HepG2 (cell line): Measurements from ENCODE around the gene PAQR7. TPM values are rescaled to one million over a fixed set of nuclear protein-coding genes. Genes with fewer than 3 reads are reported as not detected.

Source experiments
- ATAC-seq: fragments of 200-7000 bp; cut with Tn5 transposase; 3 replicates; pipeline ENCODE4 v1.9.1; 2020; ENCODE audit warnings: mild to moderate bottlenecking, moderate library complexity
- BruUV-seq: library from RNA; stranded (reverse); fragments of 400-500 nt; replicated peaks from 2 replicates; lab custom pipeline; 2021; lab: Mats Ljungman, UMichigan
- CTCF ChIA-PET: fragments of 300-600 bp; formaldehyde crosslinking; extraction: SDS; loops from one replicate; lab custom pipeline; 2021; ENCODE audit warnings: low total read pairs, inconsistent platforms, low intra/inter-chr PET ratio; lab: Yijun Ruan, JAX
- POLR2A ChIA-PET: fragments of 350-600 bp; sonication (Branson Sonifier 250); formaldehyde crosslinking; loops from one replicate; lab custom pipeline; 2020; ENCODE audit warnings: antibody characterized with exemption, inconsistent platforms; lab: Yijun Ruan, JAX
- DNase-seq: peaks from one replicate; pipeline ENCODE4 v3.0.0-alpha.2; 2015; ENCODE audit warnings: low spot score
- FAIRE-seq: peaks from 3 replicates; lab custom pipeline; 2011; peaks lifted over from hg19 to GRCh38; lab: Jason Lieb, UNC
- H2AFZ ChIP-seq: one replicate; pipeline ENCODE4 v1.6.1; 2011; ENCODE audit warnings: low read length, inconsistent platforms
- H3K27ac ChIP-seq: fragments of 300-600 bp; 3 replicates; pipeline ENCODE4 v1.8.0; 2011; ENCODE audit warnings: mixed run types, mild to moderate bottlenecking, mixed read lengths, low read length, inconsistent platforms; ENCODE audit not compliant: insufficient read depth; ENCODE audit errors: extremely low read length
- H3K27me3 ChIP-seq, 2 experiments: fragments of 200-600 bp in 1 of 2; 2 replicates in 1 of 2; 3 replicates in 1 of 2; pipeline versions ENCODE4 v1.6.0 to v1.8.0; 2011; ENCODE audit warnings: low read length in 2 of 2, mild to moderate bottlenecking in 2 of 2, moderate library complexity in 2 of 2, inconsistent platforms in 1 of 2; ENCODE audit not compliant: insufficient read depth in 2 of 2, control insufficient read depth in 1 of 2
- H3K36me3 ChIP-seq, 2 experiments: fragments of 200-600 bp in 1 of 2; replicated peaks in 1 of 2; 2 replicates in 1 of 2; 3 replicates in 1 of 2; pipeline versions ENCODE4 v1.5.1 to v1.8.0; 2011; ENCODE audit warnings: low read length in 2 of 2, inconsistent platforms in 1 of 2; ENCODE audit not compliant: insufficient read depth in 2 of 2, control insufficient read depth in 1 of 2
- H3K4me1 ChIP-seq: 2 replicates; pipeline ENCODE4 v1.5.1; 2012; ENCODE audit warnings: low read length, inconsistent platforms; ENCODE audit not compliant: insufficient read depth
- H3K4me2 ChIP-seq: 2 replicates; pipeline ENCODE4 v1.6.0; 2011; ENCODE audit warnings: low read depth, low read length, inconsistent platforms
- H3K4me3 ChIP-seq, 3 experiments: fragments of 200-600 bp in 1 of 3; sonication (generic), shearing (Covaris generic) in 1 of 3; replicated peaks in 1 of 3; 2 replicates each; pipeline ENCODE4 v1.5.1; 2011 to 2016; ENCODE audit warnings: low read length in 3 of 3, inconsistent platforms in 2 of 3, low read depth in 2 of 3, mild to moderate bottlenecking in 2 of 3, control low read depth in 1 of 3, mixed read lengths in 1 of 3; ENCODE audit not compliant: insufficient read depth in 1 of 3
- H3K79me2 ChIP-seq: one replicate; pipeline ENCODE4 v1.6.1; 2011; ENCODE audit warnings: low read length, inconsistent platforms; ENCODE audit not compliant: insufficient read depth
- H3K9ac ChIP-seq: 2 replicates; pipeline ENCODE4 v1.6.0; 2011; ENCODE audit warnings: mild to moderate bottlenecking, low read depth, low read length, inconsistent platforms; ENCODE audit not compliant: insufficient read depth
- H3K9me3 ChIP-seq: 2 replicates; pipeline ENCODE4 v1.5.1; 2012; ENCODE audit warnings: mild to moderate bottlenecking, low read length
- H4K20me1 ChIP-seq: 2 replicates; pipeline ENCODE4 v1.6.0; 2011; ENCODE audit warnings: inconsistent platforms, mild to moderate bottlenecking, low read length, moderate library complexity; ENCODE audit not compliant: insufficient read depth
- ELF3 ChIP-seq: IDR thresholded peaks from 2 replicates; pipeline ENCODE4 v1.6.1; 2016; ENCODE audit warnings: missing genetic modification reagents, missing compliant biosample characterization
- GATAD2A ChIP-seq: IDR thresholded peaks from 2 replicates; pipeline ENCODE4 v1.6.1; 2016
- NRL ChIP-seq: sonication (generic); formaldehyde crosslinking; IDR thresholded peaks from 2 replicates; pipeline ENCODE4 v1.5.0; 2020; ENCODE audit warnings: missing genetic modification reagents, mild to moderate bottlenecking, moderate library complexity, borderline replicate concordance
- ZFP41 ChIP-seq: sonication (generic); formaldehyde crosslinking; IDR thresholded peaks from 2 replicates; pipeline ENCODE4 v1.4.0; 2020; ENCODE audit warnings: mild to moderate bottlenecking, missing genetic modification reagents, borderline replicate concordance
- ZMYM4 ChIP-seq: sonication (generic); formaldehyde crosslinking; IDR thresholded peaks from 2 replicates; pipeline ENCODE4 v1.8.1; 2023; ENCODE audit warnings: mild to moderate bottlenecking, missing genetic modification reagents
- ZNF207 ChIP-seq: fragments of 450-650 bp; IDR thresholded peaks from 2 replicates; pipeline ENCODE4 v1.6.1; 2016; ENCODE audit warnings: antibody characterized with exemption, borderline replicate concordance
- ZNF614 ChIP-seq: IDR thresholded peaks from 2 replicates; pipeline ENCODE4 v1.6.1; 2018; ENCODE audit warnings: missing biosample characterization, missing genetic modification reagents, inconsistent platforms, borderline replicate concordance
- ZNF792 ChIP-seq: IDR thresholded peaks from 2 replicates; pipeline ENCODE4 v1.6.1; 2016
- WGBS: methylation state at CpG from one replicate; pipeline ENCODE4 v1.1.6; 2017; ENCODE audit warnings: low lambda C conversion rate; 5-methylcytosine and 5-hydroxymethylcytosine counted together
- in situ Hi-C: cut with HindIII; loops from 2 replicates; pipeline ENCODE4 v1.10.0; 2017; ENCODE audit warnings: low pct_unique_long_range_greater_than_20kb; ENCODE audit not compliant: extremely low pct_ligation_motif_present
- intact Hi-C: fragments of 100-400 bp; cut with micrococcal nuclease; formaldehyde crosslinking; loops from one replicate; pipeline ENCODE4 v1.10.0; 2022; ENCODE audit not compliant: unreplicated experiment
- polyA plus RNA-seq, 8 experiments: library from polyadenylated mRNA; depleted of rRNA in 3 of 8; stranded (reverse) in 7 of 8; unstranded in 1 of 8; fragments of >200 nt; fragmentation: Illumina TruSeq in 4 of 8; extraction: Trizol in 4 of 8; gene quantifications; 2 replicates each; pipeline versions ENCODE4 v1.2.1 to v1.2.3, GENCODE V29; 2011 to 2016; ENCODE audit warnings: low read depth in 4 of 8, missing spikeins in 1 of 8, mixed read lengths in 1 of 8; ENCODE audit not compliant: insufficient read depth in 1 of 8
- total RNA-seq, 5 experiments: library from RNA; depleted of rRNA; stranded (reverse); fragments of >200 nt; fragmentation: Illumina TruSeq; extraction: Trizol; gene quantifications; 2 replicates each; pipeline ENCODE4 v1.2.3, GENCODE V29; 2016; ENCODE audit warnings: low read depth in 1 of 5
- TF ChIP-seq, protein P1 (sequence below): sonication (generic); formaldehyde crosslinking; conservative IDR thresholded peaks from 2 replicates; pipeline ENCODE4 v1.4.0; 2020; ENCODE audit warnings: mild to moderate bottlenecking, missing genetic modification reagents, moderate library complexity
- TF ChIP-seq, protein P2 (sequence below): sonication (generic); formaldehyde crosslinking; IDR thresholded peaks from 2 replicates; pipeline ENCODE4 v1.4.0; 2020; ENCODE audit warnings: missing genetic modification reagents, borderline replicate concordance
- TF ChIP-seq, protein P3 (sequence below), 2 experiments: fragments of 450-650 bp in 1 of 2; sonication (generic) in 1 of 2; formaldehyde crosslinking in 1 of 2; IDR thresholded peaks; 2 replicates each; pipeline versions ENCODE4 v1.6.1 to v1.8.0; 2016 to 2022; ENCODE audit warnings: antibody characterized with exemption in 1 of 2, mild to moderate bottlenecking in 1 of 2, missing genetic modification reagents in 1 of 2

Gene PAQR7
- total and polyA plus RNA-seq, 2 of the 13 experiments (the other 11 are each of a cell fraction or from before 2014, with no cell fraction given), result 13.2 to 16.6 TPM

DNA sequence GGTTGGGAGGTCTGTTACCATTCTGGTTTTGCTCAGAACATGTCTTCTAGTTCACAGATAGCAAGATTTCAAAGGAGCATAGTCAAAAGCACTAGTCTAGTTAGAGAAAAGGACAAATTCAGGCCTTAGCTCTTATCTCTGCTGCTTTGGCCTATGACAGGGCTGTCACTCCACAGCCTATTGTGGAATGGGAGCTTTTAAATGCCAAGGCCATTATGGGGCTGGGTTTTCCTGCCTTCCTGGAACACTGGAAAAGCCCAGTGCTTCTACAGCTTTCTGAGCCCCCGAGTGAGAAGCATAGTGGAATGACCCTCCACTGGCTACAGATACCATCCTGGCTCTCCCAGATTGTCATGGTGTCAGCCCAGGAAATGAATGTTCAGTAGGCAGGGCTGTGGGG is 46.5 kb downstream of the PAQR7 start:
- ChIA-PET CTCF (no interaction called here), POLR2A (interaction anchor here (1.2 kb wide), 1 partner anchor 9 kb away, joined by 3 read pairs; the partner anchor contains the start of gene MTFR1L)
- WGBS, result 80% methylated on average over 1 of the region's 1 CpG
- Histone ChIP-seq H3K36me3 (peaks cover 32 to 78% of the 10 kb centered on the region in 2 experiments), H3K9me3 (no peaks in the 10 kb centered on the region), H3K4me2 (no peak overlapping the region), H4K20me1 (peaks cover 3% of the 10 kb centered on the region; the same call in 1 of the 2 replicates), H2AFZ (no peak overlapping the region), H3K4me3 (no peak overlapping the region), H3K27ac (no peak overlapping the region), H3K27me3 (no peaks in the 10 kb centered on the region), H3K9ac (no peak overlapping the region), H3K79me2 (no peaks in the 10 kb centered on the region), H3K4me1 (peaks cover 16% of the 10 kb centered on the region)
- intact Hi-C loops (no loop called here), in situ Hi-C loops (loop anchor here (10.0 kb wide), 1 partner anchor 166 kb away; the partner anchor contains the start of gene PAFAH2)
- ATAC-seq (no peak), FAIRE-seq (no peak), DNase-seq (no peak)
- no TSS peak for BruUV-seq
- TF ChIP-seq NRL (CRISPR knock-in tag) (no peak), ZNF614 (CRISPR knock-in tag) (no peak), ZFP41 (CRISPR knock-in tag) (no peak), ZNF792 (no peak), GATAD2A (CRISPR knock-in tag) (no peak), ZNF207 (no peak), ZMYM4 (CRISPR knock-in tag) (no peak), ELF3 (CRISPR knock-in tag) (no peak)
- TF ChIP-seq, protein P1, sequence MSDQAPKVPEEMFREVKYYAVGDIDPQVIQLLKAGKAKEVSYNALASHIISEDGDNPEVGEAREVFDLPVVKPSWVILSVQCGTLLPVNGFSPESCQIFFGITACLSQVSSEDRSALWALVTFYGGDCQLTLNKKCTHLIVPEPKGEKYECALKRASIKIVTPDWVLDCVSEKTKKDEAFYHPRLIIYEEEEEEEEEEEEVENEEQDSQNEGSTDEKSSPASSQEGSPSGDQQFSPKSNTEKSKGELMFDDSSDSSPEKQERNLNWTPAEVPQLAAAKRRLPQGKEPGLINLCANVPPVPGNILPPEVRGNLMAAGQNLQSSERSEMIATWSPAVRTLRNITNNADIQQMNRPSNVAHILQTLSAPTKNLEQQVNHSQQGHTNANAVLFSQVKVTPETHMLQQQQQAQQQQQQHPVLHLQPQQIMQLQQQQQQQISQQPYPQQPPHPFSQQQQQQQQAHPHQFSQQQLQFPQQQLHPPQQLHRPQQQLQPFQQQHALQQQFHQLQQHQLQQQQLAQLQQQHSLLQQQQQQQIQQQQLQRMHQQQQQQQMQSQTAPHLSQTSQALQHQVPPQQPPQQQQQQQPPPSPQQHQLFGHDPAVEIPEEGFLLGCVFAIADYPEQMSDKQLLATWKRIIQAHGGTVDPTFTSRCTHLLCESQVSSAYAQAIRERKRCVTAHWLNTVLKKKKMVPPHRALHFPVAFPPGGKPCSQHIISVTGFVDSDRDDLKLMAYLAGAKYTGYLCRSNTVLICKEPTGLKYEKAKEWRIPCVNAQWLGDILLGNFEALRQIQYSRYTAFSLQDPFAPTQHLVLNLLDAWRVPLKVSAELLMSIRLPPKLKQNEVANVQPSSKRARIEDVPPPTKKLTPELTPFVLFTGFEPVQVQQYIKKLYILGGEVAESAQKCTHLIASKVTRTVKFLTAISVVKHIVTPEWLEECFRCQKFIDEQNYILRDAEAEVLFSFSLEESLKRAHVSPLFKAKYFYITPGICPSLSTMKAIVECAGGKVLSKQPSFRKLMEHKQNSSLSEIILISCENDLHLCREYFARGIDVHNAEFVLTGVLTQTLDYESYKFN (CRISPR knock-in tag), result no peak
- TF ChIP-seq, protein P2, sequence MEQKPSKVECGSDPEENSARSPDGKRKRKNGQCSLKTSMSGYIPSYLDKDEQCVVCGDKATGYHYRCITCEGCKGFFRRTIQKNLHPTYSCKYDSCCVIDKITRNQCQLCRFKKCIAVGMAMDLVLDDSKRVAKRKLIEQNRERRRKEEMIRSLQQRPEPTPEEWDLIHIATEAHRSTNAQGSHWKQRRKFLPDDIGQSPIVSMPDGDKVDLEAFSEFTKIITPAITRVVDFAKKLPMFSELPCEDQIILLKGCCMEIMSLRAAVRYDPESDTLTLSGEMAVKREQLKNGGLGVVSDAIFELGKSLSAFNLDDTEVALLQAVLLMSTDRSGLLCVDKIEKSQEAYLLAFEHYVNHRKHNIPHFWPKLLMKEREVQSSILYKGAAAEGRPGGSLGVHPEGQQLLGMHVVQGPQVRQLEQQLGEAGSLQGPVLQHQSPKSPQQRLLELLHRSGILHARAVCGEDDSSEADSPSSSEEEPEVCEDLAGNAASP (CRISPR knock-in tag), result no peak
- TF ChIP-seq, protein P3, sequence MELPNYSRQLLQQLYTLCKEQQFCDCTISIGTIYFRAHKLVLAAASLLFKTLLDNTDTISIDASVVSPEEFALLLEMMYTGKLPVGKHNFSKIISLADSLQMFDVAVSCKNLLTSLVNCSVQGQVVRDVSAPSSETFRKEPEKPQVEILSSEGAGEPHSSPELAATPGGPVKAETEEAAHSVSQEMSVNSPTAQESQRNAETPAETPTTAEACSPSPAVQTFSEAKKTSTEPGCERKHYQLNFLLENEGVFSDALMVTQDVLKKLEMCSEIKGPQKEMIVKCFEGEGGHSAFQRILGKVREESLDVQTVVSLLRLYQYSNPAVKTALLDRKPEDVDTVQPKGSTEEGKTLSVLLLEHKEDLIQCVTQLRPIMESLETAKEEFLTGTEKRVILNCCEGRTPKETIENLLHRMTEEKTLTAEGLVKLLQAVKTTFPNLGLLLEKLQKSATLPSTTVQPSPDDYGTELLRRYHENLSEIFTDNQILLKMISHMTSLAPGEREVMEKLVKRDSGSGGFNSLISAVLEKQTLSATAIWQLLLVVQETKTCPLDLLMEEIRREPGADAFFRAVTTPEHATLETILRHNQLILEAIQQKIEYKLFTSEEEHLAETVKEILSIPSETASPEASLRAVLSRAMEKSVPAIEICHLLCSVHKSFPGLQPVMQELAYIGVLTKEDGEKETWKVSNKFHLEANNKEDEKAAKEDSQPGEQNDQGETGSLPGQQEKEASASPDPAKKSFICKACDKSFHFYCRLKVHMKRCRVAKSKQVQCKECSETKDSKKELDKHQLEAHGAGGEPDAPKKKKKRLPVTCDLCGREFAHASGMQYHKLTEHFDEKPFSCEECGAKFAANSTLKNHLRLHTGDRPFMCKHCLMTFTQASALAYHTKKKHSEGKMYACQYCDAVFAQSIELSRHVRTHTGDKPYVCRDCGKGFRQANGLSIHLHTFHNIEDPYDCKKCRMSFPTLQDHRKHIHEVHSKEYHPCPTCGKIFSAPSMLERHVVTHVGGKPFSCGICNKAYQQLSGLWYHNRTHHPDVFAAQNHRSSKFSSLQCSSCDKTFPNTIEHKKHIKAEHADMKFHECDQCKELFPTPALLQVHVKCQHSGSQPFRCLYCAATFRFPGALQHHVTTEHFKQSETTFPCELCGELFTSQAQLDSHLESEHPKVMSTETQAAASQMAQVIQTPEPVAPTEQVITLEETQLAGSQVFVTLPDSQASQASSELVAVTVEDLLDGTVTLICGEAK (IDR thresholded peaks at IDR 0.05), result no peak
- TF ChIP-seq, protein P3 (CRISPR knock-in tag; IDR thresholded peaks at IDR 0.05), result no peak
